Activated naive CD4-positive, alpha-beta T cell treated with anti-CD3 and anti-CD28 coated beads for 36 hours (primary cell): ENCODE results near the gene RBM47. TPM values are rescaled to one million over a fixed set of nuclear protein-coding genes. Genes with fewer than 3 reads are reported as not detected.
A peak's percentile ranks its signal among the peaks of the same experiment; 100 is the strongest.

Experiments
- CTCF ChIA-PET: fragments of 350-600 bp; sonication (Branson Sonifier 250); formaldehyde crosslinking; loops from one replicate; lab custom pipeline; 2021; ENCODE audit warnings: antibody characterized with exemption; lab: Charles Lee
- DNase-seq: peaks from one replicate; pipeline ENCODE4 v3.0.0-alpha.2; 2020
- H3K27ac Mint-ChIP-seq: one replicate; pipeline ENCODE4 v1.8.0; 2021; ENCODE audit warnings: mild to moderate bottlenecking, mixed read lengths
- H3K27me3 Mint-ChIP-seq: one replicate; pipeline ENCODE4 v1.8.0; 2021; ENCODE audit warnings: low read depth, mixed read lengths
- H3K36me3 Mint-ChIP-seq: one replicate; pipeline ENCODE4 v1.8.0; 2021; ENCODE audit warnings: low read depth, mixed read lengths
- H3K4me1 Mint-ChIP-seq: one replicate; pipeline ENCODE4 v1.8.0; 2021; ENCODE audit warnings: low read depth, mixed read lengths
- H3K4me3 Mint-ChIP-seq: one replicate; pipeline ENCODE4 v1.8.0; 2021; ENCODE audit warnings: mild to moderate bottlenecking, moderate library complexity, mixed read lengths
- H3K9me3 Mint-ChIP-seq: one replicate; pipeline ENCODE4 v1.8.0; 2021; ENCODE audit warnings: mixed read lengths
- intact Hi-C: fragments of 100-400 bp; cut with micrococcal nuclease; formaldehyde crosslinking; loops from one replicate; pipeline ENCODE4 v1.15.1; 2023
- total RNA-seq, 2 experiments: library from RNA; stranded (reverse); gene quantifications; one replicate each; pipeline ENCODE4 v1.2.3, GENCODE V29; 2021

Gene RBM47
- total RNA-seq, 2 experiments from 2014 or later, result 1.1 to 1.7 TPM

- Mint-ChIP-seq H3K4me1 (peaks cover 2% of the 10 kb centered on the region), H3K36me3 (no peaks in the 10 kb centered on the region), H3K27me3 (no peaks in the 10 kb centered on the region), H3K4me3 (no peak overlapping the region), H3K9me3 (no peaks in the 10 kb centered on the region), H3K27ac (no peak overlapping the region)
- no peak for DNase-seq
- intact Hi-C loops, result no loop called here
- CTCF ChIA-PET, result interaction anchor here (0.6 kb wide), 1 partner anchor 407 kb away, joined by 5 read pairs; no protein-coding TSS in a partner anchor
Observed at GRCh38 chr4:40490481-40490880, 139.2 kb downstream of the RBM47 start.

DNA sequence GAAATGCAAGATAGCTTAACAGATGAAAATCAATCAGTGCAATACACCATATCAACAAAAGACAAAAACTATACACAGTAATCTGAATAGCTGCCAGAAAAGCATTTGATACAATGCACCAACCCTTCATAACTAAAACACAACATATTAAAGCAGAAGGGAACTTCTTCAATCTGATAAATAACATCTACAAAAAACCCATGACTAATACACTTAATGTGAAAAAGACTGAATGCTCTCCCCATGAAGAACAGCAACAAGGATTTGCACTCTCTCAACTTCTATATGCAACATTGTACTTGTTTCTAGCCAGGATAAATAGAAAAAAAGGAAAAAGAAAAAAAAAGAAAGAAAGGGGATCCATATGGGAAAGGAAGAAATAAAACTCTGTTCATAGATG, 139.7 kb downstream of the RBM47 start:
- Mint-ChIP-seq H3K27ac (no peak overlapping the region), H3K27me3 (no peaks in the 10 kb centered on the region), H3K4me3 (no peak overlapping the region), H3K36me3 (no peaks in the 10 kb centered on the region), H3K4me1 (peaks cover 2% of the 10 kb centered on the region), H3K9me3 (no peaks in the 10 kb centered on the region)
- DNase-seq, result no peak
- intact Hi-C loops, result no loop called here
- CTCF ChIA-PET, result interaction anchor here (0.6 kb wide), 1 partner anchor 408 kb away, joined by 4 read pairs; no protein-coding TSS in a partner anchor

- CTCF ChIA-PET, result no interaction called here
- no peak overlapping the region for H3K27ac Mint-ChIP-seq
Observed at GRCh38 chr4:40486534-40486933, 143.1 kb downstream of the RBM47 start.

GRCh38 chr4:40484346-40485090, 145.1 kb downstream of the RBM47 start:
- CTCF ChIA-PET, result interaction anchor here (0.6 to 1.4 kb wide), 2 partner anchors 9 to 326 kb away, joined by 3 to 4 read pairs; no protein-coding TSS in a partner anchor
- no peak overlapping the region for H3K4me3 Mint-ChIP-seq

More at GRCh38 chr4:40486534-40486933, 143.1 kb downstream of the RBM47 start:
- intact Hi-C loops, result no loop called here
- no peaks in the 10 kb centered on the region for H3K9me3 Mint-ChIP-seq
- no peak overlapping the region for H3K4me3 Mint-ChIP-seq
- peak; percentile 8 for DNase-seq
- no peaks in the 10 kb centered on the region for H3K36me3 Mint-ChIP-seq
- H3K4me1 Mint-ChIP-seq, result peaks cover 2% of the 10 kb centered on the region
- H3K27me3 Mint-ChIP-seq, result no peaks in the 10 kb centered on the region

GRCh38 chr4:40482985-40483647, 146.5 kb downstream of the RBM47 start:
- Mint-ChIP-seq H3K27me3 (no peaks in the 10 kb centered on the region), H3K4me3 (no peak overlapping the region), H3K4me1 (peaks cover 2% of the 10 kb centered on the region), H3K27ac (no peak overlapping the region), H3K9me3 (no peaks in the 10 kb centered on the region), H3K36me3 (no peaks in the 10 kb centered on the region)
- CTCF ChIA-PET, result no interaction called here
- no peak for DNase-seq
- intact Hi-C loops, result no loop called here

More at GRCh38 chr4:40484346-40485090, 145.1 kb downstream of the RBM47 start:
- intact Hi-C loops, result no loop called here
- H3K27me3 Mint-ChIP-seq, result no peaks in the 10 kb centered on the region
- no peaks in the 10 kb centered on the region for H3K36me3 Mint-ChIP-seq
- no peak overlapping the region for H3K27ac Mint-ChIP-seq
- H3K9me3 Mint-ChIP-seq, result no peaks in the 10 kb centered on the region
- DNase-seq, result no peak
- peaks cover 2% of the 10 kb centered on the region for H3K4me1 Mint-ChIP-seq

GRCh38 chr4:40481977-40482376, 147.7 kb downstream of the RBM47 start:
- Mint-ChIP-seq H3K36me3 (no peaks in the 10 kb centered on the region), H3K9me3 (no peaks in the 10 kb centered on the region), H3K4me3 (no peak overlapping the region), H3K27ac (no peak overlapping the region), H3K27me3 (no peaks in the 10 kb centered on the region), H3K4me1 (peaks cover 2% of the 10 kb centered on the region)
- intact Hi-C loops, result no loop called here
- DNase-seq, result no peak
- CTCF ChIA-PET, result interaction anchor here (0.6 kb wide), 1 partner anchor 48 kb away, joined by 5 read pairs; no protein-coding TSS in a partner anchor

- Mint-ChIP-seq H3K4me3 (no peak overlapping the region), H3K9me3 (no peaks in the 10 kb centered on the region), H3K36me3 (no peaks in the 10 kb centered on the region), H3K27me3 (no peaks in the 10 kb centered on the region), H3K4me1 (peaks cover 5% of the 10 kb centered on the region), H3K27ac (no peak overlapping the region)
- CTCF ChIA-PET, result interaction anchor here (0.6 kb wide), 2 partner anchors 368 to 1371 kb away, joined by 3 read pairs; no protein-coding TSS in a partner anchor
- intact Hi-C loops, result no loop called here
- no peak for DNase-seq
Observed at GRCh38 chr4:40480291-40480690, 149.4 kb downstream of the RBM47 start.

DNA sequence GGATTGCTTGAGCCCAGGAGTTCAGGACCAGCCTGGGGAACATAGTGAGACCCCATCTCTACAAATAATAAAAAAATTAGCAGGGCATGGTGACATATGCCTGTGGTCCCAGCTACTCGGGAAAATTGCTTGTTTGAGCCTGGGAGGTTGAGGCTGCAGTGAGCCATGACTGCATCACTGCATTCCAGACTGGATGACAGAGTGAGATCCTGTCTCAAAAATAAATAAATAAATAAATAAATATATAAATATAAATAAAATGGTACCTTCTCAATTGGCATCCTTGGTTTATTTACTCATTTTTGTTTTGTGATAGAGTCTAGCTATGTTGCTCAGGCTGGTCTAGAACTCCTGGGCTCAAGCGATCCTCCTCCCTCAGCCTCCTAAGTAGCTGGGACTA, 150.3 kb downstream of the RBM47 start:
- Mint-ChIP-seq H3K4me3 (no peak overlapping the region), H3K4me1 (peaks cover 6% of the 10 kb centered on the region), H3K27ac (no peak overlapping the region), H3K27me3 (no peaks in the 10 kb centered on the region), H3K36me3 (no peaks in the 10 kb centered on the region), H3K9me3 (no peaks in the 10 kb centered on the region)
- DNase-seq, result no peak
- CTCF ChIA-PET, result interaction anchor here (0.6 kb wide), 2 partner anchors 235 to 752 kb away, joined by 4 to 7 read pairs; no protein-coding TSS in a partner anchor
- intact Hi-C loops, result no loop called here

- no peaks in the 10 kb centered on the region for H3K36me3 Mint-ChIP-seq
- H3K4me1 Mint-ChIP-seq, result peaks cover 14% of the 10 kb centered on the region
- no peaks in the 10 kb centered on the region for H3K9me3 Mint-ChIP-seq
- CTCF ChIA-PET, result interaction anchor here (0.8 to 0.9 kb wide), 2 partner anchors 9 to 43 kb away, joined by 3 to 4 read pairs; no protein-coding TSS in a partner anchor
- no peak overlapping the region for H3K4me3 Mint-ChIP-seq
- H3K27me3 Mint-ChIP-seq, result no peaks in the 10 kb centered on the region
- no peak overlapping the region for H3K27ac Mint-ChIP-seq
- intact Hi-C loops, result no loop called here
- DNase-seq, result no peak
Observed at GRCh38 chr4:40475609-40476008, 154.1 kb downstream of the RBM47 start.

- intact Hi-C loops, result no loop called here
- H3K27ac Mint-ChIP-seq, result no peak overlapping the region
- no peaks in the 10 kb centered on the region for H3K27me3 Mint-ChIP-seq
- H3K4me1 Mint-ChIP-seq, result peaks cover 14% of the 10 kb centered on the region
- no peaks in the 10 kb centered on the region for H3K9me3 Mint-ChIP-seq
- no peak overlapping the region for H3K4me3 Mint-ChIP-seq
- CTCF ChIA-PET, result interaction anchor here (0.5 to 0.6 kb wide), 2 partner anchors 50 to 140 kb away, joined by 3 read pairs; no protein-coding TSS in a partner anchor
- DNase-seq, result no peak
- no peaks in the 10 kb centered on the region for H3K36me3 Mint-ChIP-seq
Observed at GRCh38 chr4:40473578-40474388, 155.9 kb downstream of the RBM47 start.

GRCh38 chr4:40471923-40472322, 157.7 kb downstream of the RBM47 start:
- Mint-ChIP-seq H3K4me3 (no peak overlapping the region), H3K27ac (no peak overlapping the region), H3K27me3 (no peaks in the 10 kb centered on the region), H3K9me3 (no peaks in the 10 kb centered on the region), H3K4me1 (peaks cover 15% of the 10 kb centered on the region), H3K36me3 (no peaks in the 10 kb centered on the region)
- intact Hi-C loops, result no loop called here
- CTCF ChIA-PET, result no interaction called here
- DNase-seq, result no peak

- Mint-ChIP-seq H3K4me1 (peaks cover 20% of the 10 kb centered on the region), H3K36me3 (no peaks in the 10 kb centered on the region), H3K27me3 (no peaks in the 10 kb centered on the region), H3K27ac (no peak overlapping the region), H3K4me3 (no peak overlapping the region), H3K9me3 (no peaks in the 10 kb centered on the region)
- DNase-seq, result no peak
- intact Hi-C loops, result loop anchor here (2.0 kb wide), 1 partner anchor 36 kb away; no protein-coding TSS in a partner anchor
- CTCF ChIA-PET, result interaction anchor here (0.6 to 0.7 kb wide), 4 partner anchors 161 to 563 kb away, joined by 3 to 5 read pairs (median 4); no protein-coding TSS in a partner anchor
Observed at GRCh38 chr4:40466789-40467188, 162.9 kb downstream of the RBM47 start.
